ENCODE data around the gene JAZF1. TPM values are rescaled to one million over a fixed set of nuclear protein-coding genes. Genes with fewer than 3 reads are reported as not detected.

Gene JAZF1
- total and polyA plus RNA-seq, 12 donors: 6.9 to 42.3 (median 30.0) TPM

DNA sequence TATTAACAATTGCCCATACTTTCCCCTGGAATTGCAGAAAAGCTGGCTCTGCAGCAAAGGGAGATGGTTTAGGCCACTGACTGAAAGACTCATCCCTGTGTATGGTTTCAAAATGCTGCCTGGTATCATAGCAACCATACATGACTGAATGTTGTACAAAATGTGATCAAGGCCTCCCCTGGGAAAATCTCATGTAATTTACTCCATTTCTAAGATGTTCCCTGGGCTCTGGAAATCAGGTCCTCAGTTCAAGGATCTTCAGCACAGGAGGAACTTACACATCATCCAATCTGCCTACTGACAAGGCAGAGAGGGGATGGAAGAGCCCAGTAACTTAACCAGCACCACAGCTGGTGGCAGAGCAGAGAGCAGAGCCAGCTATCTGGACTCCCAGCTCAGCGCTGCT, 111.8 kb downstream of the JAZF1 start:
- 97 to 100% methylated on average over 1 of the region's 1 CpG for WGBS, 2 donors
- Histone ChIP-seq H3K27me3 (no peaks in the 10 kb centered on the region), H3K4me1 (peaks cover 0 to 44% (median 22%) of the 10 kb centered on the region in 9 donors), H3K4me3 (no peak overlapping the region), H3K9me3 (no peaks in the 10 kb centered on the region), H3K27ac (peak overlapping the region in 1 of 10 donors; percentile 18), H3K36me3 (no peaks in the 10 kb centered on the region)
- TF ChIP-seq, protein P1, sequence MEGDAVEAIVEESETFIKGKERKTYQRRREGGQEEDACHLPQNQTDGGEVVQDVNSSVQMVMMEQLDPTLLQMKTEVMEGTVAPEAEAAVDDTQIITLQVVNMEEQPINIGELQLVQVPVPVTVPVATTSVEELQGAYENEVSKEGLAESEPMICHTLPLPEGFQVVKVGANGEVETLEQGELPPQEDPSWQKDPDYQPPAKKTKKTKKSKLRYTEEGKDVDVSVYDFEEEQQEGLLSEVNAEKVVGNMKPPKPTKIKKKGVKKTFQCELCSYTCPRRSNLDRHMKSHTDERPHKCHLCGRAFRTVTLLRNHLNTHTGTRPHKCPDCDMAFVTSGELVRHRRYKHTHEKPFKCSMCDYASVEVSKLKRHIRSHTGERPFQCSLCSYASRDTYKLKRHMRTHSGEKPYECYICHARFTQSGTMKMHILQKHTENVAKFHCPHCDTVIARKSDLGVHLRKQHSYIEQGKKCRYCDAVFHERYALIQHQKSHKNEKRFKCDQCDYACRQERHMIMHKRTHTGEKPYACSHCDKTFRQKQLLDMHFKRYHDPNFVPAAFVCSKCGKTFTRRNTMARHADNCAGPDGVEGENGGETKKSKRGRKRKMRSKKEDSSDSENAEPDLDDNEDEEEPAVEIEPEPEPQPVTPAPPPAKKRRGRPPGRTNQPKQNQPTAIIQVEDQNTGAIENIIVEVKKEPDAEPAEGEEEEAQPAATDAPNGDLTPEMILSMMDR (IDR thresholded peaks at IDR 0.05): no peak
- intact Hi-C loops (cut with DNase I): no loop called here
- peak in 1 of 8 donors; percentile 28 for ATAC-seq
- no peak for DNase-seq

DNA sequence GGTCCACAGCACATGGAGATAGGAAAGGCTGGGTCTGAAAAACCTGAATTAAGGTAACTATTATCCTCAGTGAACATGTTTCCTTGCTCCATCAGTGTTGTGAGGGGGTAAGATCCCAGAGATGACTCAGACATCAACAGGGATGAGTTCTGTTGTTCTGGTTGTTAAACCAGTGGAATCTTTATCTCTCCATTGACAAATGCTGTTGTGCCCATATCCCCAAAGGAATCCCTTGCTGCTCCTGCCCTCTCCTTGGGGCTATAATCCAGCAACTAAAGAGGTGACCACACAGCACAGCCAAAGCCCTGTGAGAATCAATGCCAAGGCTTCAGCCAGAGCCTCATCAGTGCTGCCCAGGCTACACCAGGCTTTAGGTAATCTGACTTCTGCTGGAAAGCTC, 113.4 kb downstream of the JAZF1 start:
- DNase-seq (no peak), ATAC-seq (no peak)
- Histone ChIP-seq H3K4me1 (peaks cover 0 to 52% (median 33%) of the 10 kb centered on the region in 9 donors), H3K27me3 (no peaks in the 10 kb centered on the region), H3K27ac (no peak overlapping the region), H3K4me3 (no peak overlapping the region), H3K36me3 (no peaks in the 10 kb centered on the region), H3K9me3 (no peaks in the 10 kb centered on the region)
- intact Hi-C loops (cut with DNase I): no loop called here
- TF ChIP-seq, protein P1 (IDR thresholded peaks at IDR 0.05): no peak

DNA sequence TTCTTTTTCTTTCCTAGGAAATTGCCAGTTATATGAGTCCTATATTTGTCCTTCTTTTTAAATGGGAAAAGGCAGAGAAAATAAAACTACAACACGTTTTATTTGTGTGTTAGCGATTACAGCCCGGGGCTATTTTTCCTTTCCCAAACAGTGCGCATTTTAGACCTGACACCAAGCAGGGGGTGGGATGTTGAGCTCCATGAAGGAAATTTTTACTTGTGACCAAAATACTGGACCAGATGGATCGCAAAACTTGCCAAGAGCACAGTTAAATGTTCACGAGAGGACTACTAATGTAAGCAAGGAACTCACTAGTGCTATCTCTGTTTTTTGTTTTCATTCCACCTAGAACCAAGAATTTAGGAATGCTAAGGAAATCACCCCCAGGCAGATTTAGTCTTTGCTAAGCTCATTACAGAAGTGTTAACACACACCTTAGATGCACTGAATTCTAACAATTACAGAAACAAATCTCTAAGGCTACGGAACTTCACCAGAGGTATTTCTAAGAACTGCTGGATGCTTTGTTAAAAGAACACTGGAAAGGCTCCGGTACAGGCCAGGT, 114.8 kb downstream of the JAZF1 start:
- TF ChIP-seq, protein P1 (IDR thresholded peaks at IDR 0.05): no peak
- H3K9me3 ChIP-seq: no peaks in the 10 kb centered on the region
- ATAC-seq: no peak
- H3K27ac ChIP-seq: no peak overlapping the region
- no peak overlapping the region for H3K4me3 ChIP-seq
- intact Hi-C loops (cut with DNase I): no loop called here
- H3K4me1 ChIP-seq: peaks cover 0 to 52% (median 35%) of the 10 kb centered on the region in 9 donors
- DNase-seq: no peak
- 87 to 90% methylated on average over 8 of the region's 8 CpGs for WGBS, 2 donors
- H3K36me3 ChIP-seq: no peaks in the 10 kb centered on the region
- H3K27me3 ChIP-seq: no peaks in the 10 kb centered on the region

DNA sequence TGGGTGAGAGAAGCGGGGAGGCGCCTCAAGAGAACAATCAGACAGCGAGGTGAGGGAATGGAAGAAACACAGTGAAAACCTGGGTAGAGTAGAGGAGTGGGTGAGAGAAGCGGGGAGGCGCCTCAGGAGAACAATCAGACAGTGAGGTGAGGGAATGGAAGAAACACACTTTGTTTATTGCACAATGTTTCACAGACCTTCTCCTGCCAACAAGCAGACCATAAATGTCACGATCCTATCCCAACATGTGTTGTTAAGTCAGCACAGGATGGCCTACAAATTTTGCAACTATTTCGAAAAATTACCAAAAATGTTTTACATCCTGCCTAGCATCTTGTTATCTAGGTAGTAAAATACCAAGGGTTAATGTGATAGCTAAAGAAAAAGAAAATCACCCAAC, 115.3 kb downstream of the JAZF1 start:
- TF ChIP-seq, protein P1 (IDR thresholded peaks at IDR 0.05): no peak
- intact Hi-C loops (cut with DNase I): no loop called here
- ATAC-seq: peak in 3 of 8 donors; percentile 23 to 57 (median 50)

More for the DNA sequence above, 115.3 kb downstream of the JAZF1 start:
- Histone ChIP-seq H3K9me3 (no peaks in the 10 kb centered on the region), H3K4me3 (no peak overlapping the region), H3K4me1 (peaks cover 0 to 47% (median 31%) of the 10 kb centered on the region in 9 donors), H3K36me3 (no peaks in the 10 kb centered on the region), H3K27me3 (no peaks in the 10 kb centered on the region), H3K27ac (peak overlapping the region in 1 of 10 donors; percentile 9)
- 94 to 95% methylated on average over 7 of the region's 7 CpGs for WGBS, 2 donors
- no peak for DNase-seq
